ENCODE data around the gene CDC42EP1.
A peak's percentile ranks its signal among the peaks of the same experiment; 100 is the strongest.

The CDC42EP1 gene

DNA sequence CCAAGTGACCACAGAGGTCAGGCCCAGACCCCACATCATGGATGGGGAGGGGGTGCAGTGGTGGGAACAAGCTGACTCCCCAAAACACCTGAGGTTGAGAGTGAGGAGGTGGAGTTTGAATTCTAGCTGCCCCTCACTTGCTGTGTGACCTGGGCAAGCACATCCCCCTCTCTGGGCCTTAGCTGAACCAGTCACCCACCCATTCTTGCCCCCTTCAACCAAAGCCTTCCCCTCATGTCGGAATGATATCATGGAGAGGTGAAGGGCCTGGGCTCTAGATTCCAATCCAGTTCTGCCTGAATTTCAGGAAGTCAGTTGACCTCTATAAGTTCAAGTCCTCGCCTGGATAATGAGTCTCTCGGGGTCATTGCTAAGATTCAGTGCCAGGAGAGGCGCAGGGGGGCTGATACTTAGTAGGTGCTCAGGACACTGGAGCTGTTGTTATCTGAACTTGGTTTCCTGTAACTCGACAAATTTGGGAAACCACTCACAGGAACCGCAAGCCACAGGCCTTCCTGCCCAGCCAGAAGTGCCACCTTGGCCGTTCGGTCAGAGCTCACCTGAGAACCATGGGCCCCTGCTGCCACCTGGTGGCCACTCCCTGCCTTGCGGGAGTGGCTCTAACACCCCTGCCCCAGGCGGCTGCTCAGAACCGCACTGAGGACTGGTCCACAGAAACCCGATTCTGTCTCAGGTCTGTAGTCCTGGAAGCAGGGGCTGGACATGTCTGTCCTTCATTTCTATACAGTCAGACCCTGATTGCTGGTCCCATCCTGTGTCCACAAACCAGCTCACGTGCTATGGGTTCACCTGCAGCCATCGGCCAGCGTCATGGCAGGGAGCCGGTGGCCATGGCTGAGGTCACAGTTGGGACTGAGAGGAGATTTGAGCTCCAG is 6.9 kb downstream of the CDC42EP1 start:
- peak; percentile 69 for DNase-seq (ENCODE audit: low read depth)
- no peak overlapping the region for H3K4me3 ChIP-seq (replicated peaks; ENCODE audit: low read depth, low read length)
- TF ChIP-seq, protein P1, sequence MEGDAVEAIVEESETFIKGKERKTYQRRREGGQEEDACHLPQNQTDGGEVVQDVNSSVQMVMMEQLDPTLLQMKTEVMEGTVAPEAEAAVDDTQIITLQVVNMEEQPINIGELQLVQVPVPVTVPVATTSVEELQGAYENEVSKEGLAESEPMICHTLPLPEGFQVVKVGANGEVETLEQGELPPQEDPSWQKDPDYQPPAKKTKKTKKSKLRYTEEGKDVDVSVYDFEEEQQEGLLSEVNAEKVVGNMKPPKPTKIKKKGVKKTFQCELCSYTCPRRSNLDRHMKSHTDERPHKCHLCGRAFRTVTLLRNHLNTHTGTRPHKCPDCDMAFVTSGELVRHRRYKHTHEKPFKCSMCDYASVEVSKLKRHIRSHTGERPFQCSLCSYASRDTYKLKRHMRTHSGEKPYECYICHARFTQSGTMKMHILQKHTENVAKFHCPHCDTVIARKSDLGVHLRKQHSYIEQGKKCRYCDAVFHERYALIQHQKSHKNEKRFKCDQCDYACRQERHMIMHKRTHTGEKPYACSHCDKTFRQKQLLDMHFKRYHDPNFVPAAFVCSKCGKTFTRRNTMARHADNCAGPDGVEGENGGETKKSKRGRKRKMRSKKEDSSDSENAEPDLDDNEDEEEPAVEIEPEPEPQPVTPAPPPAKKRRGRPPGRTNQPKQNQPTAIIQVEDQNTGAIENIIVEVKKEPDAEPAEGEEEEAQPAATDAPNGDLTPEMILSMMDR (IDR thresholded peaks at IDR 0.05; ENCODE audit: low read length, missing control alignments) = peak; percentile 80

DNA sequence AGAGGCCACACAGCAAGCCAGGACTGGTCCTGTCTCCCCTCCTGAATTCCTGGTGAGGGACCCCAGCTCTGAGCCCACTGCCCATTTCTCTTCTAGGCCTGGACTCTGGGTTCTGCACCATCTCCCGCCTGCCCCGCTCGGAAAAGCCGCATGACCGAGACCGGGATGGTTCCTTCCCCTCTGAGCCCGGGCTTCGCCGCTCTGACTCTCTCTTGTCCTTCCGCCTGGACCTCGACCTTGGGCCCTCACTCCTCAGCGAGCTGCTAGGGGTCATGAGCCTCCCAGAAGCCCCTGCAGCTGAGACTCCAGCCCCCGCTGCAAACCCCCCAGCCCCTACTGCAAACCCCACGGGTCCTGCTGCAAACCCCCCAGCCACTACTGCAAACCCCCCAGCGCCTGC is 7.7 kb downstream of the CDC42EP1 start:
- no peak overlapping the region for H3K4me3 ChIP-seq (replicated peaks; ENCODE audit: low read depth, low read length)
- no peak for DNase-seq (ENCODE audit: low read depth)
- TF ChIP-seq, protein P1 (IDR thresholded peaks at IDR 0.05; ENCODE audit: low read length, missing control alignments) = no peak

DNA sequence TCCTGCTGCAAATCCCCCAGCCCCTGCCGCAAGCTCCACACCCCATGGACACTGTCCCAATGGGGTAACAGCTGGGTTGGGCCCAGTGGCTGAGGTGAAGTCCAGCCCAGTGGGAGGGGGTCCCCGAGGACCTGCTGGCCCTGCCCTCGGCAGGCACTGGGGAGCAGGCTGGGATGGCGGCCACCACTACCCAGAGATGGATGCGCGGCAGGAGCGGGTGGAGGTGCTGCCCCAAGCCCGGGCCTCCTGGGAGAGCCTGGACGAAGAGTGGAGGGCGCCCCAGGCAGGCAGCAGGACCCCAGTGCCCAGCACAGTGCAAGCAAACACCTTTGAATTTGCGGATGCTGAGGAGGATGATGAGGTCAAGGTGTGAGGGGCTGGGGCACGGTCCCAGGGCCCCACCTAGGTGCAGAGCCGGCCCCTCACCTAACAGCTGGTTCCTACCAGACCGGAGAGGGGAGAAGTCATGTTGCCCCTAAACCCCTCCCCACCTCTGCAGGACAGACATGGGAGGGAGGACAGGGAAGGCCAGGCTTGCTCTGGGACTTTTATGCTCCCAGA is 8.2 kb downstream of the CDC42EP1 start:
- TF ChIP-seq, protein P1 (IDR thresholded peaks at IDR 0.05; ENCODE audit: low read length, missing control alignments) = no peak
- no peak for DNase-seq (ENCODE audit: low read depth)
- no peak overlapping the region for H3K4me3 ChIP-seq (replicated peaks; ENCODE audit: low read depth, low read length)

DNA sequence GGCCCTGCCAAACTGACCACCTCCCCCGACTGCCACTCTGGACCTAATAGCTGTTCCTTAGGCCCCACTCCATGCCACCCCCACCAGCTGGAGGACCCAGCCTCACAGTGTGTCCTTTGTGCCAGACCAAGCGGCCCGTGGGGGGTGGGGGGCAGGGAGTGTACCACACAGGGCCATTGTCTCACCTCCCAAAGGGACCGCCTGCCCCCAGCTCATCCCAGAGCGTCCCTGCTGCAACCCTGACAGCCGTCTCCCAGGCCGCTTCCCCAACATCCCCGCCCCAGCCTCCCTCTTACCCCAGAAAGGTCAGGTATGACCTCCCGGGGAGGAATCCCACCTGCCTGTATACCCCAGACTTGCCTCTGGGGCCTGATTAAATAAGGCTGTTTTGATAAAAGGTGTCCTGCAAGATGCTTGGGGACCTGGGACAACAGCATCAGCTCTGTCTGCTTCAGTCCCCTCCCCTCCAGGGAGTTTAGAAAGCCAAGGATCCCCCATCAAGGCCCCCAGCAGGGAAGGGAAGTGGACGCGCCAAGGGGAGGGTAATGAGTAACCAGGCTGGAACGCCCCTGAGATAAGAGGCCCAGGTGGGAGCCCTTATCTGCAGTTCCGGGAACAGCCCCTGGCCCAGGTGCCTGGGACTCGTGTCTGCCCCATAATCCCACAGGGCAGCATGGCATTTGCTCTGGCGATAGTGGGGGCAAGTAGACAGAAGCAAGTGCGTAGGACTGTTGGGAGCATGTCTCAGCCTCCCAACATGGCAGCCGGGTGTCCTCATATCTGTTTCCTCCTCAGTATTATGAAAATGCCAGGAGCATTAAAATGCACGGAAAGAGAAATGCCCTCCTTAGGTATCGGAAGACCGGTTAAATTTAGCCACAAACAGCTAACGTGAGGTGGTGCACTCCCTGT is 9.0 kb downstream of the CDC42EP1 start:
- no peak for DNase-seq (ENCODE audit: low read depth)
- TF ChIP-seq, protein P1 (IDR thresholded peaks at IDR 0.05; ENCODE audit: low read length, missing control alignments) = no peak

DNA sequence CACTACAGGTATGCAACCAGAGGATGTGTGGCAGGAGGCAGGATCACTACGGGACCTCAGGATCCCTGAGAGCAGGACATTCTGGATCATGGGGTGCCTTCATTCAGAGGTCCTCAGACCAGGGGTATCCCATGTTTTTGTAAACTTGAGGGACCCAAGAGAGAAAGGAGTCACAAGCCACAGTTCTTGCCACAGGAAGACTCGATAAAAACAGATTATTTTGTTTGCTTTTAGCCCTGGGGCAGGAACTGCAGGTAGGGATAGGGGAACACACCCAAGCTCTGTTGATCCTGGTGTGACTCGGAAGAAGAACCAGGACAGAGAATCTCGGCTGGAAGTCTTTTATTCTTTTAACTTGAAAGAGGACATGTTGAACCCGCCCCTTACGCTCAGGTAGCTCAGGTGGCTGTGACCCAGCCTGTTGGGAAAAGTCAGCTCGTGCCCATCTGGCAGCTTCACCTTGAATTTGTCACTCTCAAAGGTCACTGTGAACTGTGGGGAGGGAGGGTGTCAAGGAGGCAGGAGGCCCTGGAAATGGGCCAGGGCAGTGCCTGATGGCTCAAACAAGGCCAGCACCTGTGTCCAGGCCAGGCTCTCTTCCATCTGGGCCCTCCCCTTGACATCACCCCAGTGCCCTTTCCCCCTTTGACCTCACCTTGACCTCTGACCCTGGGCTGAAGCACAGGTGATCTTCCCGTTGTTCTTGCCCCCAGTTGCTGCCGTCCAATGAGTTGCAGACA is 9.8 kb downstream of the CDC42EP1 start:
- DNase-seq (ENCODE audit: low read depth) = no peak
- no peak overlapping the region for H3K4me3 ChIP-seq (replicated peaks; ENCODE audit: low read depth, low read length)
- TF ChIP-seq, protein P1 (IDR thresholded peaks at IDR 0.05; ENCODE audit: low read length, missing control alignments) = no peak

More for the DNA sequence above, 9.0 kb downstream of the CDC42EP1 start:
- H3K4me3 ChIP-seq (replicated peaks; ENCODE audit: low read depth, low read length) = no peak overlapping the region

DNA sequence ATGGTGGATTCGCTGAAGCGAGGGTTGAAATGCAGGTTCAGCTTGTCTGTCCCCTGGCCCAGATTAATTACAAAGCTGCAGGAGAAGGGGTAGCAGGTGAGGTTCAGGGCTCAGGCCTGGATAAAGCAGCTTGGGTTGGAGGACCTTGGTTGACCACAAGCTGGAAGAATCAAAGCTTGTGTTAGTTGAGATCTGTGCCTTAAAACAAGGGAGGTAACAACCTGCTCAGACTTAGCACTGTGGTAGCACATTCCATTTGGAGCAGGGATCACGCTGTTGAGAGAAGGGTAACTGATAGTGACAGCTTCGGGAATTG is 10.3 kb downstream of the CDC42EP1 start:
- TF ChIP-seq, protein P1 (IDR thresholded peaks at IDR 0.05; ENCODE audit: low read length, missing control alignments) = no peak
- no peak overlapping the region for H3K4me3 ChIP-seq (replicated peaks; ENCODE audit: low read depth, low read length)
- DNase-seq (ENCODE audit: low read depth) = no peak

Data from fibroblast of pulmonary artery (primary cell).